ENCODE results near the gene KCTD7. TPM values are rescaled to one million over a fixed set of nuclear protein-coding genes. Genes with fewer than 3 reads are reported as not detected.

Gene KCTD7
- total and polyA plus RNA-seq, 2 of the 13 experiments (the other 11 are each of a cell fraction or from before 2014, with no cell fraction given), result 7.3 to 13.5 TPM

DNA sequence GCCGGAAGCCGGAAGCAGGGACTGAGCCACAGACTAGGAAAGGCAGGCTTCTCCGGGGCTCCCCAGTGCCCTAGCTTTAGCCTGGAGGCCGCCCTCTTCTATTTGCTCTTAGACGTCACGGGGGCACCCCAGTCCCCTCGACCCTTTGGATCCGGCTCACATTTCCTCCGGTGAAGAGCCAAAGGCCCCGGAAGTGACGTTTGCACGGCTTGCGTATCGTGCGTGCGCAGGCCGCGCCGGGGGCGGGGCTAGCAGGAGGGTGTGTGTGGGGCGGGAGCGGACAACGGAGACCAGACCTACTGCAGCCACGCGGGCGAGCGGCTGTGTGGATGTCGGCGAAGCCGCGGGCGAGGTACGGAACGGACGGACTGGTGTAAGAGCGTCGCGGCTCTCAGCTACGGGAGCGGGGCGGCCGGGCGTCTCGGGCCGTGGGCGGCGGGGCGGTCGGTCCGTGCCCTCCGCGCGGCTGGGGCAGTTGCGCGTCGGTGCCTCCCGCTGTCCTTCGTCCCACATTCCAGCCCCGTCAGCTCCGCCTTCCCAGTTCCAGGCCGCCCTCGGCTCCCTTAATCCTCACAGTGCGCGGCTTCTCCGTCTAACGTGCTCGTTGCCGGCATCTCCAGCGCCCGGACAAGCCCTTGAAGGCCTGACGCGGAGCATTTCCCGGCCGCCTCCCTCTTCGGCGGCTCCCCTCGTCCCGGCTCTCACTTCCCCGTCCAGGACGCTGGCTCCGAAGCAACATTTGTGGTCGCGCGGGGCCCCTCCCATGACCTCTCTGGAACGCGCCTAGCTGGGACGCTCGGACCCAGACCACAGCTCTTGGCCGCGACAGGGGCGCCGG, 25.8 kb downstream of the KCTD7 start (continued):
- TF ChIP-seq RFX1 (IDR thresholded peaks at IDR 0.05) (no peak), ZNF251 (CRISPR knock-in tag; IDR thresholded peaks at IDR 0.05) (no peak), TEAD3 (CRISPR knock-in tag; optimal IDR thresholded peaks at IDR 0.05; ENCODE audit: borderline replicate concordance) (peak; percentile 63), KAT8 (CRISPR knock-in tag; IDR thresholded peaks at IDR 0.05) (peak; percentile 98), EHMT2 (IDR thresholded peaks at IDR 0.05; ENCODE audit: borderline replicate concordance, low read depth, low read length) (no peak), ARNT2 (CRISPR knock-in tag; IDR thresholded peaks at IDR 0.05; ENCODE audit: low read depth) (peak; percentile 89), ZEB1 (IDR thresholded peaks at IDR 0.05; ENCODE audit: insufficient replicate concordance, low read depth) (no peak), ZNF737 (CRISPR knock-in tag; IDR thresholded peaks at IDR 0.05; ENCODE audit: borderline replicate concordance) (no peak), FOSL2 (CRISPR knock-in tag; IDR thresholded peaks at IDR 0.05) (peak; percentile 40), ZNF143 (CRISPR knock-in tag; IDR thresholded peaks at IDR 0.05) (no peak; the same call in 1 of the 2 replicates), JARID2 (CRISPR knock-in tag; IDR thresholded peaks at IDR 0.05; ENCODE audit: insufficient replicate concordance) (peak; percentile 95)
- TF ChIP-seq, protein P1, sequence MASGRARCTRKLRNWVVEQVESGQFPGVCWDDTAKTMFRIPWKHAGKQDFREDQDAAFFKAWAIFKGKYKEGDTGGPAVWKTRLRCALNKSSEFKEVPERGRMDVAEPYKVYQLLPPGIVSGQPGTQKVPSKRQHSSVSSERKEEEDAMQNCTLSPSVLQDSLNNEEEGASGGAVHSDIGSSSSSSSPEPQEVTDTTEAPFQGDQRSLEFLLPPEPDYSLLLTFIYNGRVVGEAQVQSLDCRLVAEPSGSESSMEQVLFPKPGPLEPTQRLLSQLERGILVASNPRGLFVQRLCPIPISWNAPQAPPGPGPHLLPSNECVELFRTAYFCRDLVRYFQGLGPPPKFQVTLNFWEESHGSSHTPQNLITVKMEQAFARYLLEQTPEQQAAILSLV (CRISPR knock-in tag; IDR thresholded peaks at IDR 0.05; ENCODE audit: borderline replicate concordance), result peak; percentile 23; the same call in 1 of the 2 replicates
- TF ChIP-seq, protein P2, sequence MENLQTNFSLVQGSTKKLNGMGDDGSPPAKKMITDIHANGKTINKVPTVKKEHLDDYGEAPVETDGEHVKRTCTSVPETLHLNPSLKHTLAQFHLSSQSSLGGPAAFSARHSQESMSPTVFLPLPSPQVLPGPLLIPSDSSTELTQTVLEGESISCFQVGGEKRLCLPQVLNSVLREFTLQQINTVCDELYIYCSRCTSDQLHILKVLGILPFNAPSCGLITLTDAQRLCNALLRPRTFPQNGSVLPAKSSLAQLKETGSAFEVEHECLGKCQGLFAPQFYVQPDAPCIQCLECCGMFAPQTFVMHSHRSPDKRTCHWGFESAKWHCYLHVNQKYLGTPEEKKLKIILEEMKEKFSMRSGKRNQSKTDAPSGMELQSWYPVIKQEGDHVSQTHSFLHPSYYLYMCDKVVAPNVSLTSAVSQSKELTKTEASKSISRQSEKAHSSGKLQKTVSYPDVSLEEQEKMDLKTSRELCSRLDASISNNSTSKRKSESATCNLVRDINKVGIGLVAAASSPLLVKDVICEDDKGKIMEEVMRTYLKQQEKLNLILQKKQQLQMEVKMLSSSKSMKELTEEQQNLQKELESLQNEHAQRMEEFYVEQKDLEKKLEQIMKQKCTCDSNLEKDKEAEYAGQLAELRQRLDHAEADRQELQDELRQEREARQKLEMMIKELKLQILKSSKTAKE (CRISPR knock-in tag; IDR thresholded peaks at IDR 0.05; ENCODE audit: borderline replicate concordance), result peak; percentile 35; the same call in 1 of the 2 replicates
- TF ChIP-seq, protein P3, sequence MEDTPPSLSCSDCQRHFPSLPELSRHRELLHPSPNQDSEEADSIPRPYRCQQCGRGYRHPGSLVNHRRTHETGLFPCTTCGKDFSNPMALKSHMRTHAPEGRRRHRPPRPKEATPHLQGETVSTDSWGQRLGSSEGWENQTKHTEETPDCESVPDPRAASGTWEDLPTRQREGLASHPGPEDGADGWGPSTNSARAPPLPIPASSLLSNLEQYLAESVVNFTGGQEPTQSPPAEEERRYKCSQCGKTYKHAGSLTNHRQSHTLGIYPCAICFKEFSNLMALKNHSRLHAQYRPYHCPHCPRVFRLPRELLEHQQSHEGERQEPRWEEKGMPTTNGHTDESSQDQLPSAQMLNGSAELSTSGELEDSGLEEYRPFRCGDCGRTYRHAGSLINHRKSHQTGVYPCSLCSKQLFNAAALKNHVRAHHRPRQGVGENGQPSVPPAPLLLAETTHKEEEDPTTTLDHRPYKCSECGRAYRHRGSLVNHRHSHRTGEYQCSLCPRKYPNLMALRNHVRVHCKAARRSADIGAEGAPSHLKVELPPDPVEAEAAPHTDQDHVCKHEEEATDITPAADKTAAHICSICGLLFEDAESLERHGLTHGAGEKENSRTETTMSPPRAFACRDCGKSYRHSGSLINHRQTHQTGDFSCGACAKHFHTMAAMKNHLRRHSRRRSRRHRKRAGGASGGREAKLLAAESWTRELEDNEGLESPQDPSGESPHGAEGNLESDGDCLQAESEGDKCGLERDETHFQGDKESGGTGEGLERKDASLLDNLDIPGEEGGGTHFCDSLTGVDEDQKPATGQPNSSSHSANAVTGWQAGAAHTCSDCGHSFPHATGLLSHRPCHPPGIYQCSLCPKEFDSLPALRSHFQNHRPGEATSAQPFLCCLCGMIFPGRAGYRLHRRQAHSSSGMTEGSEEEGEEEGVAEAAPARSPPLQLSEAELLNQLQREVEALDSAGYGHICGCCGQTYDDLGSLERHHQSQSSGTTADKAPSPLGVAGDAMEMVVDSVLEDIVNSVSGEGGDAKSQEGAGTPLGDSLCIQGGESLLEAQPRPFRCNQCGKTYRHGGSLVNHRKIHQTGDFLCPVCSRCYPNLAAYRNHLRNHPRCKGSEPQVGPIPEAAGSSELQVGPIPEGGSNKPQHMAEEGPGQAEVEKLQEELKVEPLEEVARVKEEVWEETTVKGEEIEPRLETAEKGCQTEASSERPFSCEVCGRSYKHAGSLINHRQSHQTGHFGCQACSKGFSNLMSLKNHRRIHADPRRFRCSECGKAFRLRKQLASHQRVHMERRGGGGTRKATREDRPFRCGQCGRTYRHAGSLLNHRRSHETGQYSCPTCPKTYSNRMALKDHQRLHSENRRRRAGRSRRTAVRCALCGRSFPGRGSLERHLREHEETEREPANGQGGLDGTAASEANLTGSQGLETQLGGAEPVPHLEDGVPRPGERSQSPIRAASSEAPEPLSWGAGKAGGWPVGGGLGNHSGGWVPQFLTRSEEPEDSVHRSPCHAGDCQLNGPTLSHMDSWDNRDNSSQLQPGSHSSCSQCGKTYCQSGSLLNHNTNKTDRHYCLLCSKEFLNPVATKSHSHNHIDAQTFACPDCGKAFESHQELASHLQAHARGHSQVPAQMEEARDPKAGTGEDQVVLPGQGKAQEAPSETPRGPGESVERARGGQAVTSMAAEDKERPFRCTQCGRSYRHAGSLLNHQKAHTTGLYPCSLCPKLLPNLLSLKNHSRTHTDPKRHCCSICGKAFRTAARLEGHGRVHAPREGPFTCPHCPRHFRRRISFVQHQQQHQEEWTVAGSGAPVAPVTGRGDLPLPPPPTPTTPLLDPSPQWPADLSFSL (CRISPR knock-in tag; IDR thresholded peaks at IDR 0.05), result no peak
- TF ChIP-seq, protein P4, sequence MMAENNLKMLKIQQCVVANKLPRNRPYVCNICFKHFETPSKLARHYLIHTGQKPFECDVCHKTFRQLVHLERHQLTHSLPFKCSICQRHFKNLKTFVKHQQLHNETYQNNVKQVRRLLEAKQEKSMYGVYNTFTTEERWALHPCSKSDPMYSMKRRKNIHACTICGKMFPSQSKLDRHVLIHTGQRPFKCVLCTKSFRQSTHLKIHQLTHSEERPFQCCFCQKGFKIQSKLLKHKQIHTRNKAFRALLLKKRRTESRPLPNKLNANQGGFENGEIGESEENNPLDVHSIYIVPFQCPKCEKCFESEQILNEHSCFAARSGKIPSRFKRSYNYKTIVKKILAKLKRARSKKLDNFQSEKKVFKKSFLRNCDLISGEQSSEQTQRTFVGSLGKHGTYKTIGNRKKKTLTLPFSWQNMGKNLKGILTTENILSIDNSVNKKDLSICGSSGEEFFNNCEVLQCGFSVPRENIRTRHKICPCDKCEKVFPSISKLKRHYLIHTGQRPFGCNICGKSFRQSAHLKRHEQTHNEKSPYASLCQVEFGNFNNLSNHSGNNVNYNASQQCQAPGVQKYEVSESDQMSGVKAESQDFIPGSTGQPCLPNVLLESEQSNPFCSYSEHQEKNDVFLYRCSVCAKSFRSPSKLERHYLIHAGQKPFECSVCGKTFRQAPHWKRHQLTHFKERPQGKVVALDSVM (CRISPR knock-in tag; IDR thresholded peaks at IDR 0.05), result peak; percentile 78
- TF ChIP-seq, protein P5, sequence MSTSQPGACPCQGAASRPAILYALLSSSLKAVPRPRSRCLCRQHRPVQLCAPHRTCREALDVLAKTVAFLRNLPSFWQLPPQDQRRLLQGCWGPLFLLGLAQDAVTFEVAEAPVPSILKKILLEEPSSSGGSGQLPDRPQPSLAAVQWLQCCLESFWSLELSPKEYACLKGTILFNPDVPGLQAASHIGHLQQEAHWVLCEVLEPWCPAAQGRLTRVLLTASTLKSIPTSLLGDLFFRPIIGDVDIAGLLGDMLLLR (CRISPR knock-in tag; IDR thresholded peaks at IDR 0.05), result no peak; the same call in 1 of the 2 replicates

All from HepG2 (cell line).